SK-N-SH treated with all-trans-retinoic acid at 6 μM for 48 hours (cell line): Measurements from ENCODE around the gene KRTAP7-1.

Experiments used
- ATAC-seq: fragments of 200-7000 bp; cut with Tn5 transposase; 3 replicates; pipeline ENCODE4 v1.9.1; 2020; ENCODE audit warnings: mild to moderate bottlenecking, moderate library complexity
- ARNTL ChIP-seq: fragments of 450-650 bp; formaldehyde crosslinking; IDR thresholded peaks from 2 replicates; pipeline ENCODE4 v1.5.0; 2020; ENCODE audit warnings: low read depth, mild to moderate bottlenecking, moderate library complexity, borderline replicate concordance
- BACH2 ChIP-seq: fragments of 250-450 bp; sonication (Bioruptor Pico); IDR thresholded peaks from 2 replicates; pipeline ENCODE4 v1.9.0; 2021; ENCODE audit warnings: mild to moderate bottlenecking, borderline replicate concordance
- CSDC2 ChIP-seq: fragments of 250-450 bp; sonication (Bioruptor Pico); IDR thresholded peaks from 2 replicates; pipeline ENCODE4 v1.5.0; 2020; ENCODE audit warnings: mild to moderate bottlenecking, moderate library complexity
- CSRNP3 ChIP-seq: fragments of 250-450 bp; sonication (Bioruptor Pico); IDR thresholded peaks from 2 replicates; pipeline ENCODE4 v1.5.1; 2021; ENCODE audit warnings: mild to moderate bottlenecking, moderate library complexity
- ESRRG ChIP-seq: fragments of 250-450 bp; sonication (Bioruptor Pico); IDR thresholded peaks from 2 replicates; pipeline ENCODE4 v1.6.1; 2021; ENCODE audit warnings: mild to moderate bottlenecking
- GLIS3 ChIP-seq: fragments of 250-450 bp; sonication (Bioruptor Pico); IDR thresholded peaks from 2 replicates; pipeline ENCODE4 v1.5.0; 2020; ENCODE audit warnings: mild to moderate bottlenecking, moderate library complexity
- ISL1 ChIP-seq: fragments of 250-450 bp; sonication (Bioruptor Pico); IDR thresholded peaks from 2 replicates; pipeline ENCODE4 v2.1.2; 2022; ENCODE audit warnings: mild to moderate bottlenecking, moderate library complexity
- OSR1 ChIP-seq: fragments of 250-450 bp; sonication (Bioruptor Pico); IDR thresholded peaks from 2 replicates; pipeline ENCODE4 v1.8.0; 2022; ENCODE audit warnings: moderate library complexity, mild to moderate bottlenecking, inconsistent platforms
- PATZ1 ChIP-seq: fragments of 250-450 bp; sonication (Bioruptor Pico); IDR thresholded peaks from 2 replicates; pipeline ENCODE4 v1.8.0; 2020; ENCODE audit warnings: mild to moderate bottlenecking, moderate library complexity, borderline replicate concordance
- PPARA ChIP-seq: fragments of 250-450 bp; sonication (Bioruptor Pico); IDR thresholded peaks from 2 replicates; pipeline ENCODE4 v1.5.0; 2020; ENCODE audit warnings: mild to moderate bottlenecking, borderline replicate concordance
- RARB ChIP-seq: fragments of 250-450 bp; sonication (Bioruptor Pico); IDR thresholded peaks from 2 replicates; pipeline ENCODE4 v1.8.0; 2021; ENCODE audit warnings: mild to moderate bottlenecking, moderate library complexity
- SNAI2 ChIP-seq: fragments of 250-450 bp; sonication (Bioruptor Pico); IDR thresholded peaks from 2 replicates; pipeline ENCODE4 v1.5.0; 2020; ENCODE audit warnings: mild to moderate bottlenecking, moderate library complexity
- TCF4 ChIP-seq: fragments of 250-450 bp; sonication (Bioruptor Pico); IDR thresholded peaks from 2 replicates; pipeline ENCODE4 v1.8.0; 2021; ENCODE audit warnings: mild to moderate bottlenecking, moderate library complexity, borderline replicate concordance
- TOX ChIP-seq: fragments of 250-450 bp; sonication (Bioruptor Pico); IDR thresholded peaks from 2 replicates; pipeline ENCODE4 v1.8.0; 2021; ENCODE audit warnings: mild to moderate bottlenecking, moderate library complexity, borderline replicate concordance
- ZC3H10 ChIP-seq: fragments of 250-450 bp; sonication (Bioruptor Pico); IDR thresholded peaks from 2 replicates; pipeline ENCODE4 v1.5.1; 2021; ENCODE audit warnings: mild to moderate bottlenecking, moderate library complexity
- ZFP3 ChIP-seq: fragments of 250-450 bp; sonication (Bioruptor Pico); IDR thresholded peaks from 2 replicates; pipeline ENCODE4 v1.5.0; 2020; ENCODE audit warnings: mild to moderate bottlenecking, moderate library complexity
- ZFP30 ChIP-seq: fragments of 450-650 bp; formaldehyde crosslinking; IDR thresholded peaks from 2 replicates; pipeline ENCODE4 v1.5.0; 2022; ENCODE audit warnings: mild to moderate bottlenecking, moderate library complexity
- ZNF565 ChIP-seq: fragments of 450-650 bp; formaldehyde crosslinking; conservative IDR thresholded peaks from 2 replicates; pipeline ENCODE4 v1.5.0; 2020; ENCODE audit warnings: low read depth, mild to moderate bottlenecking, moderate library complexity
- ZNF70 ChIP-seq: fragments of 450-650 bp; formaldehyde crosslinking; IDR thresholded peaks from 2 replicates; pipeline ENCODE4 v1.5.0; 2020; ENCODE audit warnings: mild to moderate bottlenecking, moderate library complexity
- ZNF8 ChIP-seq: fragments of 450-650 bp; formaldehyde crosslinking; IDR thresholded peaks from 2 replicates; pipeline ENCODE4 v1.5.0; 2020; ENCODE audit warnings: mild to moderate bottlenecking, moderate library complexity
- TF ChIP-seq, protein P1 (sequence below): fragments of 250-450 bp; sonication (Bioruptor Pico); IDR thresholded peaks from 2 replicates; pipeline ENCODE4 v1.8.0; 2021; ENCODE audit warnings: low read depth, mild to moderate bottlenecking, moderate library complexity, borderline replicate concordance
- TF ChIP-seq, protein P2 (sequence below): fragments of 250-450 bp; sonication (Bioruptor Pico); IDR thresholded peaks from 2 replicates; pipeline ENCODE4 v1.5.0; 2020; ENCODE audit warnings: mild to moderate bottlenecking, moderate library complexity

KRTAP7-1 gene

GRCh38 chr21:30842990-30843389, 13.4 kb upstream of the KRTAP7-1 start (continued):
- TF ChIP-seq, protein P1, sequence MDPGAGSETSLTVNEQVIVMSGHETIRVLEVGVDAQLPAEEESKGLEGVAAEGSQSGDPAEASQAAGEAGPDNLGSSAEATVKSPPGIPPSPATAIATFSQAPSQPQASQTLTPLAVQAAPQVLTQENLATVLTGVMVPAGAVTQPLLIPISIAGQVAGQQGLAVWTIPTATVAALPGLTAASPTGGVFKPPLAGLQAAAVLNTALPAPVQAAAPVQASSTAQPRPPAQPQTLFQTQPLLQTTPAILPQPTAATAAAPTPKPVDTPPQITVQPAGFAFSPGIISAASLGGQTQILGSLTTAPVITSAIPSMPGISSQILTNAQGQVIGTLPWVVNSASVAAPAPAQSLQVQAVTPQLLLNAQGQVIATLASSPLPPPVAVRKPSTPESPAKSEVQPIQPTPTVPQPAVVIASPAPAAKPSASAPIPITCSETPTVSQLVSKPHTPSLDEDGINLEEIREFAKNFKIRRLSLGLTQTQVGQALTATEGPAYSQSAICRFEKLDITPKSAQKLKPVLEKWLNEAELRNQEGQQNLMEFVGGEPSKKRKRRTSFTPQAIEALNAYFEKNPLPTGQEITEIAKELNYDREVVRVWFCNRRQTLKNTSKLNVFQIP (CRISPR knock-in tag) = no peak
- no peak for TF ChIP-seq CSDC2 (CRISPR knock-in tag)
- TF ChIP-seq ZC3H10 = no peak
- no peak for TF ChIP-seq ISL1 (CRISPR knock-in tag)
- no peak for TF ChIP-seq TOX (CRISPR knock-in tag)

- peak; percentile 92 for ATAC-seq
- TF ChIP-seq, protein P1 (CRISPR knock-in tag) = no peak
- TF ChIP-seq ZNF8 (CRISPR knock-in tag) = no peak
- TF ChIP-seq GLIS3 = no peak
- TF ChIP-seq ZC3H10 = no peak
- no peak for TF ChIP-seq ISL1 (CRISPR knock-in tag)
- no peak for TF ChIP-seq SNAI2 (CRISPR knock-in tag)
- TF ChIP-seq ZFP30 (CRISPR knock-in tag) = no peak
- TF ChIP-seq, all 23 proteins: peak for 0
Measured at GRCh38 chr21:30839304-30839703, 9.7 kb upstream of the KRTAP7-1 start.

DNA sequence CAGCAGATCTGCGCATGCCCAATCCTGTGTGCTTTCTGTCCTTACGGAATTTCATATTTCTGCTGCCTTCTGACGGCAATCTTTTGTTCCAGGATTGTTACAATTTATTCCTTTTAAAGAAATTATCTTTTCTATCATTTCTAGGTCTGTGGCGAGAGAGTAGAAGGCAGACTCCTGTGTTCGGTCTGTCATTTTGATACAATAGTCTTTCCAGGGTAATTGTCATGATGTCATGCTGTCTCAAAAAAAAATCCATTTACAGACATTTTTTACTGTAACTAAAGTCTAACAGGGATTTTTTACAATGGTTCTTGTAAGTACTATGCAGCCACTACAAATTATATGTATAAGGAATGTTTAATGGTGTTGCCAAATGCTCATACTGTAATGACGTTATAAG, 9.0 kb upstream of the KRTAP7-1 start:
- TF ChIP-seq PPARA (CRISPR knock-in tag) = no peak
- no peak for TF ChIP-seq TCF4 (CRISPR knock-in tag)
- TF ChIP-seq ARNTL (CRISPR knock-in tag) = no peak
- TF ChIP-seq ZNF565 = no peak
- TF ChIP-seq BACH2 (CRISPR knock-in tag) = no peak
- no peak for TF ChIP-seq ESRRG (CRISPR knock-in tag)
- no peak for TF ChIP-seq RARB (CRISPR knock-in tag)
- TF ChIP-seq, protein P2, sequence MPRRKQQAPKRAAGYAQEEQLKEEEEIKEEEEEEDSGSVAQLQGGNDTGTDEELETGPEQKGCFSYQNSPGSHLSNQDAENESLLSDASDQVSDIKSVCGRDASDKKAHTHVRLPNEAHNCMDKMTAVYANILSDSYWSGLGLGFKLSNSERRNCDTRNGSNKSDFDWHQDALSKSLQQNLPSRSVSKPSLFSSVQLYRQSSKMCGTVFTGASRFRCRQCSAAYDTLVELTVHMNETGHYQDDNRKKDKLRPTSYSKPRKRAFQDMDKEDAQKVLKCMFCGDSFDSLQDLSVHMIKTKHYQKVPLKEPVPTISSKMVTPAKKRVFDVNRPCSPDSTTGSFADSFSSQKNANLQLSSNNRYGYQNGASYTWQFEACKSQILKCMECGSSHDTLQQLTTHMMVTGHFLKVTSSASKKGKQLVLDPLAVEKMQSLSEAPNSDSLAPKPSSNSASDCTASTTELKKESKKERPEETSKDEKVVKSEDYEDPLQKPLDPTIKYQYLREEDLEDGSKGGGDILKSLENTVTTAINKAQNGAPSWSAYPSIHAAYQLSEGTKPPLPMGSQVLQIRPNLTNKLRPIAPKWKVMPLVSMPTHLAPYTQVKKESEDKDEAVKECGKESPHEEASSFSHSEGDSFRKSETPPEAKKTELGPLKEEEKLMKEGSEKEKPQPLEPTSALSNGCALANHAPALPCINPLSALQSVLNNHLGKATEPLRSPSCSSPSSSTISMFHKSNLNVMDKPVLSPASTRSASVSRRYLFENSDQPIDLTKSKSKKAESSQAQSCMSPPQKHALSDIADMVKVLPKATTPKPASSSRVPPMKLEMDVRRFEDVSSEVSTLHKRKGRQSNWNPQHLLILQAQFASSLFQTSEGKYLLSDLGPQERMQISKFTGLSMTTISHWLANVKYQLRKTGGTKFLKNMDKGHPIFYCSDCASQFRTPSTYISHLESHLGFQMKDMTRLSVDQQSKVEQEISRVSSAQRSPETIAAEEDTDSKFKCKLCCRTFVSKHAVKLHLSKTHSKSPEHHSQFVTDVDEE (CRISPR knock-in tag) = no peak
- TF ChIP-seq, protein P1 (CRISPR knock-in tag) = no peak
- TF ChIP-seq ZC3H10 = no peak
- TF ChIP-seq ZFP3 (CRISPR knock-in tag) = no peak
- no peak for TF ChIP-seq ZNF70 (CRISPR knock-in tag)
- no peak for TF ChIP-seq CSRNP3
- TF ChIP-seq OSR1 (CRISPR knock-in tag) = no peak
- TF ChIP-seq PATZ1 = no peak
- no peak for TF ChIP-seq CSDC2 (CRISPR knock-in tag)
- ATAC-seq = no peak
